Loucy (cell line): ENCODE results near the gene MYL6.
"Not testable (repeated sequence)": the region's sequence is repeated elsewhere in the genome, so short reads cannot be mapped to it uniquely, and the experiment has no call there.

ENCODE experiments used
- H2AFZ ChIP-seq: fragments of 200-600 bp; sonication (generic); 2 replicates; pipeline ENCODE4 v1.6.0; 2016; ENCODE audit warnings: antibody characterized with exemption, mild to moderate bottlenecking, low read length, moderate library complexity
- H3F3A ChIP-seq: fragments of 200-600 bp; 2 replicates; pipeline ENCODE4 v1.6.0; 2016; ENCODE audit warnings: antibody characterized with exemption, low read depth, mild to moderate bottlenecking
- H3K27me3 ChIP-seq: fragments of 200-600 bp; sonication (generic); 2 replicates; pipeline ENCODE4 v1.6.1; 2014; ENCODE audit warnings: low read length, mild to moderate bottlenecking; ENCODE audit not compliant: insufficient read depth, poor library complexity, severe bottlenecking
- H3K36me3 ChIP-seq: fragments of 200-600 bp; sonication (generic); 2 replicates; pipeline ENCODE4 v1.6.1; 2016; ENCODE audit warnings: low read length; ENCODE audit not compliant: insufficient read depth
- H3K4me1 ChIP-seq: fragments of 200-600 bp; sonication (generic); 2 replicates; pipeline ENCODE4 v1.5.1; 2014; ENCODE audit warnings: low read length, mild to moderate bottlenecking; ENCODE audit not compliant: insufficient read depth, poor library complexity, severe bottlenecking
- H3K4me2 ChIP-seq: fragments of 200-600 bp; sonication (generic); 2 replicates; pipeline ENCODE4 v1.6.0; 2014; ENCODE audit warnings: antibody characterized with exemption, low read length, low read depth, mild to moderate bottlenecking; ENCODE audit not compliant: poor library complexity, severe bottlenecking
- H3K4me3 ChIP-seq: fragments of 200-600 bp; sonication (generic); 2 replicates; pipeline ENCODE4 v1.5.1; 2014; ENCODE audit warnings: low read length, mild to moderate bottlenecking, mixed read lengths; ENCODE audit not compliant: poor library complexity, severe bottlenecking
- H3K79me2 ChIP-seq: fragments of 200-600 bp; sonication (generic); 2 replicates; pipeline ENCODE4 v1.6.1; 2014; ENCODE audit warnings: low read length; ENCODE audit not compliant: insufficient read depth
- H3K9ac ChIP-seq: fragments of 200-600 bp; sonication (generic); 2 replicates; pipeline ENCODE4 v1.6.0; 2014; ENCODE audit warnings: mild to moderate bottlenecking, low read depth, low read length, moderate library complexity; ENCODE audit not compliant: poor library complexity, severe bottlenecking
- H3K9me2 ChIP-seq: fragments of 200-600 bp; sonication (generic); replicated peaks from 2 replicates; pipeline ENCODE4 v1.6.1; 2016; ENCODE audit warnings: low read depth, low read length, mixed read lengths
- H3K9me3 ChIP-seq: fragments of 200-600 bp; sonication (generic); 2 replicates; pipeline ENCODE4 v1.6.1; 2014; ENCODE audit warnings: mild to moderate bottlenecking, antibody characterized with exemption, low read length, low read depth; ENCODE audit not compliant: insufficient read depth
- H4K20me1 ChIP-seq: fragments of 200-600 bp; sonication (generic); 2 replicates; pipeline ENCODE4 v1.6.0; 2014; ENCODE audit warnings: antibody characterized with exemption, low read length, mild to moderate bottlenecking; ENCODE audit not compliant: insufficient read depth, poor library complexity, severe bottlenecking
- EZH2phosphoT487 ChIP-seq: fragments of 200-600 bp; IDR thresholded peaks from 2 replicates; pipeline ENCODE4 v1.6.1; 2018; ENCODE audit warnings: antibody characterized with exemption, mild to moderate bottlenecking, moderate library complexity, borderline replicate concordance
- TF ChIP-seq, protein P1 (sequence below): fragments of 200-600 bp; sonication (generic); conservative IDR thresholded peaks from 2 replicates; pipeline ENCODE4 v1.5.1; 2014; ENCODE audit warnings: mild to moderate bottlenecking, antibody characterized with exemption, low read length

The MYL6 gene

DNA sequence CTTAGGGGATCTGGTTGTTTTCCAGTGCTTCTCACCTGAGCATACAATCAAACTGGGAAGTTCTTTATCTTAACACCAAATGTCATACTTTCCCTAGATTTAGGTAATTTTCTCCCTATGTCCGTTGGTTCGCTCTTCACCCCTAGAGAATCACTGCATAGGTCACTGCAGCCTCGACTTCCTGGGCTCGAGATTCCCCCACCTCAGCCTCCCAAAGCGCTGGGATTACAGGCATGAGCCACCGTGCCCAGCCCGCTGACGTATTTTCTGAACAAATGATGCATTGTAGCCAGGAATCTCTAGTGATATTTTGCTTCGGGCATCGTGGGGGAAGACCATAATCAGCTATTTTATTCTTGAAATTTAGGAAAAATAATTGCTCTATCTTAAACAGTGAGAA is 42.8 kb upstream of the MYL6 start:
- Histone ChIP-seq H3F3A (peaks cover 24% of the 10 kb centered on the region), H3K4me3 (peak overlapping the region; percentile 99), H4K20me1 (peaks cover 14% of the 10 kb centered on the region), H3K9me3 (no peaks in the 10 kb centered on the region), H3K27me3 (peaks cover 7% of the 10 kb centered on the region), H3K4me2 (peak overlapping the region; percentile 74), H3K36me3 (peaks cover 43% of the 10 kb centered on the region), H3K9me2 (no peaks in the 10 kb centered on the region), H3K79me2 (peaks cover 29% of the 10 kb centered on the region), H2AFZ (no peak overlapping the region), H3K4me1 (peaks cover 18% of the 10 kb centered on the region), H3K9ac (peak overlapping the region; percentile 99)
- no peak for TF ChIP-seq EZH2phosphoT487
- TF ChIP-seq, protein P1, sequence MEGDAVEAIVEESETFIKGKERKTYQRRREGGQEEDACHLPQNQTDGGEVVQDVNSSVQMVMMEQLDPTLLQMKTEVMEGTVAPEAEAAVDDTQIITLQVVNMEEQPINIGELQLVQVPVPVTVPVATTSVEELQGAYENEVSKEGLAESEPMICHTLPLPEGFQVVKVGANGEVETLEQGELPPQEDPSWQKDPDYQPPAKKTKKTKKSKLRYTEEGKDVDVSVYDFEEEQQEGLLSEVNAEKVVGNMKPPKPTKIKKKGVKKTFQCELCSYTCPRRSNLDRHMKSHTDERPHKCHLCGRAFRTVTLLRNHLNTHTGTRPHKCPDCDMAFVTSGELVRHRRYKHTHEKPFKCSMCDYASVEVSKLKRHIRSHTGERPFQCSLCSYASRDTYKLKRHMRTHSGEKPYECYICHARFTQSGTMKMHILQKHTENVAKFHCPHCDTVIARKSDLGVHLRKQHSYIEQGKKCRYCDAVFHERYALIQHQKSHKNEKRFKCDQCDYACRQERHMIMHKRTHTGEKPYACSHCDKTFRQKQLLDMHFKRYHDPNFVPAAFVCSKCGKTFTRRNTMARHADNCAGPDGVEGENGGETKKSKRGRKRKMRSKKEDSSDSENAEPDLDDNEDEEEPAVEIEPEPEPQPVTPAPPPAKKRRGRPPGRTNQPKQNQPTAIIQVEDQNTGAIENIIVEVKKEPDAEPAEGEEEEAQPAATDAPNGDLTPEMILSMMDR, result no peak

DNA sequence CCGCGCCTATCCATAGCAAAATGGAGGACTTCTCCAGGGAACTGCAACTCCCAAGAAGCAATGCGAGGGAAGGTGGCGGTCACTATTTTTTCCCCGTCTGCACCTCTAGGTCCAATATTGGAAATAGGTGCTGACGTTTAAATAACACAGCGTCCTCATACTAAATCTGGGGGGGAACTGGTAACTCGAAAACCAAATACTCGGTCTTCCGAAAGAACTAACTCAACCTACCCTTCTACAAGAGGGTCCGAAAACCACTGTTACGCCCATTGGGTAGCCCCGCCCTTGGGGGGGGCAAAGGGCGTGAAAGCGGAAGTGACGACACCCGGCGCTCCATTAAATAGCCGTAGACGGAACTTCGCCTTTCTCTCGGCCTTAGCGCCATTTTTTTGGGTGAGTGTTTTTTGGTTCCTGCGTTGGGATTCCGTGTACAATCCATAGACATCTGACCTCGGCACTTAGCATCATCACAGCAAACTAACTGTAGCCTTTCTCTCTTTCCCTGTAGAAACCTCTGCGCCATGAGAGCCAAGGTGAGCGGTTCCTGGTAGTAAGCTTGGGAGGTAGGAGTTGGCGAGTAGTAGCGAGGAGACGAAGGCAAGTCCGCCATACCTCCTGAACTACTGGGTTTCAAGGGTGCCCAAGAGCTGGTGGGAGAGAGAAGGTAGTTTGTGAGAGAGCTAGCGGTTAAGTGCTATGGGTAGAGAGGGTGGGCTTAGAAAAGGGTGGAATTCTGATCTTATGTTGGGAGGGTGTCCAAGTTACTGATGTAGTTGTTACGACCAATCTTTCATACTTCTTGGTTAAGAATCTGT is 41.7 kb upstream of the MYL6 start, which contains the start of gene RPL41:
Gene RPL41 (plus strand): TSS at position 367 of the 815 bp plus-strand sequence.
- Histone ChIP-seq H3F3A (peaks cover 20% of the 10 kb centered on the region), H3K36me3 (peaks cover 31% of the 10 kb centered on the region)
- TF ChIP-seq EZH2phosphoT487, result no peak
- TF ChIP-seq, protein P1, result no peak

DNA sequence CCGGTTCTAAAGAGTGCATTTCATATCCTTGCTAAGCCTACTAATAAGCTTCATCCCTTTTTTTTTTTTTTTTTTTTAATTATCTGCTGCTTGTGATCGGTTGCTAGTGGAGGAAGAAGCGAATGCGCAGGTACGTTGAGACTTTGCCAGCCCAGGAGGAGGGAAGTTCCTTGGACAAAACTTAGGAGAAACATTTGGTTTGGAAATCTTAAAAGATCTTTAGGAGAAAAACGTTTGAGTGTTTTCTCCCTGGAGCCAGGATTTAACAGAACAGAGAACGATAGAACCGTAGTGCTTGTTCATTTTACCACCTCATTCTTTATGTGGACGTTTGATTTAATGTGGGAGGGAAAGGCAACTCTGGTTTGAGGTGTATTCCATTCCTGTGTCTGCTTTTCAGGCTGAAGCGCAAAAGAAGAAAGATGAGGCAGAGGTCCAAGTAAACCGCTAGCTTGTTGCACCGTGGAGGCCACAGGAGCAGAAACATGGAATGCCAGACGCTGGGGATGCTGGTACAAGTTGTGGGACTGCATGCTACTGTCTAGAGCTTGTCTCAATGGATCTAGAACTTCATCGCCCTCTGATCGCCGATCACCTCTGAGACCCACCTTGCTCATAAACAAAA is 41.0 kb upstream of the MYL6 start:
- not testable (repeated sequence) for H3K9me2 ChIP-seq, H3K27me3 ChIP-seq, H2AFZ ChIP-seq, H3K9me3 ChIP-seq
- Histone ChIP-seq H3K4me1 (peaks cover 18% of the 10 kb centered on the region), H3K4me2 (peak overlapping the region; percentile 72), H3K9ac (peak overlapping the region; percentile 99), H3K4me3 (peak overlapping the region; percentile 99), H3K36me3 (peaks cover 26% of the 10 kb centered on the region), H4K20me1 (peaks cover 14% of the 10 kb centered on the region), H3K79me2 (peaks cover 35% of the 10 kb centered on the region), H3F3A (peaks cover 20% of the 10 kb centered on the region)

More for the DNA sequence above, 41.7 kb upstream of the MYL6 start, which contains the start of gene RPL41:
- Histone ChIP-seq H3K9ac (peak within 1 kb of the TSS; percentile 99), H3K27me3 (peaks cover 7% of the 10 kb centered on the region), H3K4me3 (peak within 1 kb of the TSS; percentile 99), H3K9me2 (no peaks in the 10 kb centered on the region), H3K9me3 (no peaks in the 10 kb centered on the region), H2AFZ (peak within 1 kb of the TSS; percentile 99), H4K20me1 (peaks cover 14% of the 10 kb centered on the region), H3K79me2 (peaks cover 35% of the 10 kb centered on the region), H3K4me1 (peaks cover 18% of the 10 kb centered on the region), H3K4me2 (peak within 1 kb of the TSS; percentile 74)
